Effector memory CD4-positive, alpha-beta T cell (primary cell): ENCODE measurements around the gene PTGER1.
"Not testable (repeated sequence)": the region's sequence is repeated elsewhere in the genome, so short reads cannot be mapped to it uniquely, and the experiment has no call there.

Experiments
- DNase-seq, 3 donors: peaks; one replicate each; pipeline ENCODE4 v3.0.0-alpha.2; 2020
- H3K27ac ChIP-seq: 2 replicates; pipeline ENCODE4 v1.7.0; 2013; ENCODE audit warnings: mild to moderate bottlenecking, low read length, moderate library complexity; ENCODE audit not compliant: insufficient read depth, poor library complexity, severe bottlenecking
- H3K27me3 ChIP-seq: replicated peaks from 2 replicates; pipeline ENCODE4 v1.7.0; 2013; ENCODE audit warnings: mild to moderate bottlenecking, low read length; ENCODE audit not compliant: insufficient read depth, control insufficient read depth, poor library complexity, severe bottlenecking
- H3K36me3 ChIP-seq: 2 replicates; pipeline ENCODE4 v1.7.0; 2013; ENCODE audit warnings: mild to moderate bottlenecking, low read length, moderate library complexity; ENCODE audit not compliant: control insufficient read depth, insufficient read depth
- H3K4me1 ChIP-seq: 2 replicates; pipeline ENCODE4 v1.7.0; 2013; ENCODE audit warnings: low read length, mild to moderate bottlenecking; ENCODE audit not compliant: control insufficient read depth, insufficient read depth, poor library complexity, severe bottlenecking
- H3K4me3 ChIP-seq: 2 replicates; pipeline ENCODE4 v1.7.0; 2013; ENCODE audit warnings: low read length, low read depth, mild to moderate bottlenecking; ENCODE audit not compliant: insufficient read depth, poor library complexity, severe bottlenecking
- H3K9me3 ChIP-seq: 2 replicates; pipeline ENCODE4 v1.7.0; 2013; ENCODE audit warnings: mild to moderate bottlenecking, low read length, moderate library complexity; ENCODE audit not compliant: control insufficient read depth

PTGER1 gene

DNA sequence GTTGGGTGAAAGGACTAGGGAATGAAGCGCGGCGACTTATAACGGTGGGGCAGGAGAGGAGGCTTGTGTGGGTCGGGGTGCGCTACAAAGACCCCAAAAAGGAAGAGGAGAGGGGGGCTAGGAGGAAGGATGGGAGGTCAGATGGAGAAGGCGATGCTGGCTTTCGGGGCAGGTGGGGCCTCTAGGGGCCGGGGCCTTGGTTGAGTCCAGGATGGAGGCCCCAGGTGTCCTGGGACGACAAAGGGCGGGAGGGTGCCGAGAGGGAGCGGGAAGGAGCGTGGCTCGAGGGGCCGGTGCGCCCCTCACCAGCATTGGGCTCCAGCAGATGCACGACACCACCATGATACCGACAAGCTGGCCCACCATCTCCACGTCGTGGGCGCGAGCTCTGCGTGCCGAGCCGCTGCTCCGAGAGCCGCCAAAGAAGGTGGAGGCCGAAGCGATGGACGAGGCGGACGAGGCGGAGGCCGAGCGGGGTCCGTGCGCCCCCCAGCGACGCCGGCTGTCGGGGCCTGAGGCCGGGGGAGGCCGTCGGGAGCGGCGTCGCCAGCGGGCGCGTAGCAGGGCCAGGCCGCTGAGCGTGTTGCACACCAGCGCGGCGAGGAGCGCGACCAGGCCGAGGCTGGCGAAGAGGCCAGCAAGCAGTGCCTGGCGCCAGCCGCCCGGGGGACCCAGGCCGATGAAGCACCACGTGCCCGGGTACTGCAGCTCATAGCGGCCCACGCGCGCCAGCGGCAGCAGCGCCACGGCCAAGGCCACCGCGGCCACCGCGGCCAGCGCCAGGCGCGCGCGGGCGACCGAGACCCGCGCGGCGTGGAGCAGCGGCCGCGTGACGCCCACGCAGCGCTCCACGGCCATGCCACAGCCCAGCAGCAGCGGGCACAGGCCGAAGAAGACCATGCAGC, 1.8 kb downstream of the PTGER1 start:
- Histone ChIP-seq H3K4me3 (no peak overlapping the region), H3K27ac (no peak overlapping the region), H3K27me3 (peaks cover 21% of the 10 kb centered on the region), H3K36me3 (peaks cover 25% of the 10 kb centered on the region), H3K9me3 (no peaks in the 10 kb centered on the region), H3K4me1 (peaks cover 37% of the 10 kb centered on the region)
- no peak for DNase-seq

DNA sequence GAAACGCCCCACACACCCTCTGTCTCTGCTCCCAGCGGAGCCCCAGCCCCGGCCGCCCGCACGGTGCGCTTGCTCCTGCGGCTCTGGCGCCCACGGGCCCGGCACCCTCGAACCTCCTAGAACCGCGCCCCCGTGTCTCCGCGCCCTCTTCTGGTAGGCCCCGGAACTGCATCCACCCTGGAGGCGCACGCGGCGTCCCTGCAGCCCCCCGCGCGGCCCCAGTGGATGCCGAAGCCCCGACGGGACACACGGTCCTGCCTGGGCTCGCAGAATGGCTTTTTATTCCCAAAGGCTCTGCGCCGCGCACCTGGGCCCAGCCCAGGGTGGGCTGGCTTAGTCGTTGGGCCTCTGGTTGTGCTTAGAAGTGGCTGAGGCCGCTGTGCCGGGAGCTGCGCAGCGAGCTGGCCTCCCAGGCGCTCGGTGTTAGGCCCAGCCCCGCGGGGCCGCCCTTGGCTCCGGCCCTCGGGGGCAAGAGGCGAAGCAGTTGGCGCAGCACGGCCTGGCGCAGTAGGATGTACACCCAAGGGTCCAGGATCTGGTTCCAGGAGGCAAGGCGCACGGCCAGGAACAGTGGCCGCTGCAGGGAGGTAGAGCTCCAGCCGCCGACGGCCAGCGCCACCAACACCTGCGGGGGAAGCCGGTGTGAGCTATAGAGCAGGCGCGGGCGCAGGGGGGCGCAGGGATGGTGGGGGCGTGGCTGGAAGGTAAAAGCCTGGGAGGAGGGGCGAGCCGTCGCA, 2.8 kb downstream of the PTGER1 start:
- peak; percentile 53 to 71 (median 64) for DNase-seq
- Histone ChIP-seq H3K36me3 (peaks cover 26% of the 10 kb centered on the region), H3K27me3 (peaks cover 21% of the 10 kb centered on the region), H3K4me1 (peaks cover 37% of the 10 kb centered on the region), H3K4me3 (peak overlapping the region; percentile 52), H3K9me3 (no peaks in the 10 kb centered on the region), H3K27ac (no peak overlapping the region)

DNA sequence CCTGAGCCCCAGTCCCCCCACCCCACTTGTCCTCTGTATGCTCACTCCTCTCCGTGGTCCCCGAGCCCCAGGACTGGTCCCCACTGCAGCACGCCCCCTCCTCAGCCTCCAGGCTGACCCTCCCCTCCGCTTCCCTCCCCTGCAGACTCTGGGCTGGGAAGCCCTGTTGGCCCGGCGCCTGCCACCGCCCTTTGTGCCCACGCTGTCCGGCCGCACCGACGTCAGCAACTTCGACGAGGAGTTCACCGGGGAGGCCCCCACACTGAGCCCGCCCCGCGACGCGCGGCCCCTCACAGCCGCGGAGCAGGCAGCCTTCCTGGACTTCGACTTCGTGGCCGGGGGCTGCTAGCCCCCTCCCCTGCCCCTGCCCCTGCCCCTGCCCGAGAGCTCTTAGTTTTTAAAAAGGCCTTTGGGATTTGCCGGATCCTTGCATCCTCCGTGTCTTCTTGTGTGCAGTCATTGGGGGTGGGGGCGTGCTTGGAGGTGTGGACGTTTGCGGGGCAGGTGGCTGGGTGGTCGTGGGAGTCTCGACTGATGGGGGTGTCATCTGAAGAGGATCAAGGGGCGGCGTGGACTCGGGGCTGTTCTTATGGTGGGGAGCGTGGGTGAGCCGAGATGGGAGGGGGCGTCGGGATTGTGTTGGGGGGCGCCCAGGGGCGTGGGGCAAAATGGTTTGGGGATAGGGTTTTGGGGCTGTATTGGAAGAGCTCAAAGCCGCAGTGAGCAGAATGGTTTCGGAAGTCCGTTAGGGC, 3.5 kb downstream of the PTGER1 start:
- Histone ChIP-seq H3K27me3 (peaks cover 21% of the 10 kb centered on the region), H3K4me3 (no peak overlapping the region), H3K4me1 (peaks cover 37% of the 10 kb centered on the region), H3K9me3 (no peaks in the 10 kb centered on the region), H3K36me3 (peaks cover 33% of the 10 kb centered on the region), H3K27ac (no peak overlapping the region)
- no peak for DNase-seq

DNA sequence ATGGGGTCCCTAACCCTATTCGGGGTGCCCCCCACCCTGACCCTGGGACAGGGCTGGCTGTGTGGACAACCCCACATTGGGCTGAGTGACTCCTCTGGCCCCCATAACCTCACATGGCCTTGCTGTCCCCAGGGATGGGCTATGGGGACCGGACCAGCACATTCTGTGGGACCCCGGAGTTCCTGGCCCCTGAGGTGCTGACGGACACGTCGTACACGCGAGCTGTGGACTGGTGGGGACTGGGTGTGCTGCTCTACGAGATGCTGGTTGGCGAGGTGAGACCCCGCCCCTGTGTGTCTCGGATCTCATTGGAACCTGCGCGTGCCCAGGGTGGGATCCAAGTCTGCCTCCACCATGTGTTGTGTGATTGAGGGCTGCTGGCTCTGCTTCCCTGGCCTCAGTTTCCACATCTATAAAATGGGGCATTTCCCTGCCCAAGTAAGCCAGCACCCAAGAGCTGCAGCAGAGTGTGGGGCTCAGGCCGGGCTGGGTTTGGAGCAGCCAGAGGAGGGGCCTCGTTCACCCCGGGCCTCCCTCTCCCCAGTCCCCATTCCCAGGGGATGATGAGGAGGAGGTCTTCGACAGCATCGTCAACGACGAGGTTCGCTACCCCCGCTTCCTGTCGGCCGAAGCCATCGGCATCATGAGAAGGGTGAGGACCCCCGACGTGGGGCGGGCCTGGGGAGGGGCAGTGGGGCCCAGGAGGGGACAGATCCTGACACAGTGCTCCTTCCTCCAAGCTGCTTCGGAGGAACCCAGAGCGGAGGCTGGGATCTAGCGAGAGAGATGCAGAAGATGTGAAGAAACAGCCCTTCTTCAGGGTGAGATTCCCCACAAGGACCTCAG, 4.9 kb downstream of the PTGER1 start:
- H3K27ac ChIP-seq: no peak overlapping the region
- no peak overlapping the region for H3K4me3 ChIP-seq
- H3K27me3 ChIP-seq: peaks cover 21% of the 10 kb centered on the region
- H3K36me3 ChIP-seq: peaks cover 39% of the 10 kb centered on the region
- DNase-seq: no peak
- peaks cover 27% of the 10 kb centered on the region for H3K4me1 ChIP-seq
- no peaks in the 10 kb centered on the region for H3K9me3 ChIP-seq

DNA sequence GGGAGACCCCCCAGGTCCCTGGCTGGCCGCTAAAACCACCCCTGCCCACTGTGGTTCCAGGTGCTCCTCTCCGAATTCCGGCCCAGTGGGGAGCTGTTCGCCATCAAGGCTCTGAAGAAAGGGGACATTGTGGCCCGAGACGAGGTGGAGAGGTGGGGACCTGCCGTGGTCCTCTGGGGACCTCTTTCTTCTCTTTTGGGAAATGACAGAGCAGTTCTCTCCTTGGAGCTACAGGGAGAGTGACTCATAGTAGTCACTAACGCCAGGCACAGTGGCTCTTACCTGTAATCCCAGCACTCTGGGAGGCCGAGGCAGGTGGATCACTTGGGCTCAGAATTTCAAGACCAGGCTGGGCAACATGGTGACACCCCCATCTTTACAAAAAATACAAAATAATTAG, 7.3 kb downstream of the PTGER1 start:
- Histone ChIP-seq H3K9me3 (no peaks in the 10 kb centered on the region), H3K36me3 (peaks cover 59% of the 10 kb centered on the region), H3K27ac (no peak overlapping the region), H3K27me3 (peaks cover 5% of the 10 kb centered on the region), H3K4me3 (no peak overlapping the region), H3K4me1 (peaks cover 11% of the 10 kb centered on the region)
- DNase-seq: no peak

DNA sequence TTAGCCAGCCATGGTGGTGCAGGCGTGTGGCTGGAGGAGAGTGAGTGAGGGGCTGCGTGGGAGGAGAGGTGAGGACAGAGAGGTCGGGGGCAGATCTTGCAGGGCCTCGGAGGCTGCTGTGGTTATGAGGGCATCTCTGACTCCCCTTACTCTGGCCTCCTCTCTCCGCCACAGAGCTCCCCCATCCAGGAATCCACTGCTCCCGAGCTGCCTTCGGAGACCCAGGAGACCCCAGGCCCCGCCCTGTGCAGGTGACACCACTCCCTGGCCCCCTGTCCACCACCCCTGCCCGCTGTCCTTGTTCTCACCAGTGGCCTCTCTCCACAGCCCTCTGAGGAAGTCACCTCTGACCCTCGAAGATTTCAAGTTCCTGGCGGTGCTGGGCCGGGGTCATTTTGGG, 7.8 kb downstream of the PTGER1 start:
- H3K36me3 ChIP-seq: peaks cover 63% of the 10 kb centered on the region
- no peak overlapping the region for H3K27ac ChIP-seq
- peaks cover 1% of the 10 kb centered on the region for H3K27me3 ChIP-seq
- no peak for DNase-seq
- peaks cover 7% of the 10 kb centered on the region for H3K4me1 ChIP-seq
- no peaks in the 10 kb centered on the region for H3K9me3 ChIP-seq
- no peak overlapping the region for H3K4me3 ChIP-seq

DNA sequence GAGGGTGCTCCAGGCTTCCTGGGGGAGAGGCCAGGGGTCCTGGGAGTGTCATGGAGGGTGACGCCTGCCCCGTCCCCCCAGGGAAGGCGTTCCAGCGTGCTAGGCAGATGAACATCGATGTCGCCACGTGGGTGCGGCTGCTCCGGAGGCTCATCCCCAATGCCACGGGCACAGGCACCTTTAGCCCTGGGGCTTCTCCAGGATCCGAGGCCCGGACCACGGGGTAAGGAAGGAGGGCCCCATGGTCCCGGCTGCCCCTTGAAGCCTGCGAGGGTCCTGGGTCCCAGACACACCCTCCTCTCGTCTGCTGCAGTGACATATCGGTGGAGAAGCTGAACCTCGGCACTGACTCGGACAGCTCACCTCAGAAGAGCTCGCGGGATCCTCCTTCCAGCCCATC, 11.4 kb downstream of the PTGER1 start:
- peaks cover 69% of the 10 kb centered on the region for H3K36me3 ChIP-seq

DNA sequence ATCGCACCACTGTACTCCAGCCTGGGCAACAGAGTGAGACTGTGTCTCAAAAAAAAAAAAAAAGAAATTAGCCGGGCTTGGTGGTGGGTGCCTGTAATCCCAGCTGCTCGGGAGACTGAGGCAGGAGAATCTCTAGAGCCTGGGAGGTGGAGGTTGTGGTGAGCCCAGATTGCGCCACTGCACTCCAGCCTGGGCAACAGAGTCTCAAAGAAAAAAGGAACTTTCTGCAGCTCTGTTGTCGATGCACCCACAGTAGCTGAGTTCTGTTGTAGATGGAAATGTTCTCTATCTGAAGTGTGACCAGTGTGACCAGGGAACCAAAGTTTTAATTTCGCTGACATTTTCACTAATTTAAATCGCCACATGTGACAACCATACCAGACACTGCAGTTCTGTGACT, 12.8 kb downstream of the PTGER1 start:
- H3K27ac ChIP-seq, H3K27me3 ChIP-seq, H3K9me3 ChIP-seq, H3K4me3 ChIP-seq, DNase-seq, H3K4me1 ChIP-seq: not testable (repeated sequence)
- peaks cover 73% of the 10 kb centered on the region for H3K36me3 ChIP-seq

More for the DNA sequence above, 11.4 kb downstream of the PTGER1 start:
- no peak overlapping the region for H3K27ac ChIP-seq
- no peak overlapping the region for H3K4me3 ChIP-seq
- no peak for DNase-seq
- H3K4me1 ChIP-seq: no peaks in the 10 kb centered on the region
- H3K9me3 ChIP-seq: no peaks in the 10 kb centered on the region
- no peaks in the 10 kb centered on the region for H3K27me3 ChIP-seq

DNA sequence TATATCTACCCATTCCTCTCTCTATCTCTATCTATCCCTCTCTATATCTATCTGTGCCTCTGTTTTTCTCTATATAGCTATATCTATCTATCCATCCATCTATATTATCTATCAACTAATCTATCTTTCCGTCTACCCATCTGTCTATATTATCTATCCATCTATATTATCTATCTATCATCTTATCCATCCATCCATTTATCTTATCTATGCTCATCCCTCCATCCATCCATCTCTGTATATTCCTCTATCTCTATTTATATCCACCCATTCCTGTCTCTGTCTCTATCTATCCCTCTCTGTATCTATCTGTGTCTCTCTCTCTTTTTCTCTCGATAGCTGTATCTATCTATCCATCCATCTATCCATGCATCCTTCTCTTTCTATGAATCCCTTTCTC, 14.2 kb downstream of the PTGER1 start:
- no peaks in the 10 kb centered on the region for H3K9me3 ChIP-seq
- no peak overlapping the region for H3K4me3 ChIP-seq
- H3K4me1 ChIP-seq: no peaks in the 10 kb centered on the region
- H3K27me3 ChIP-seq: no peaks in the 10 kb centered on the region
- no peak for DNase-seq
- no peak overlapping the region for H3K27ac ChIP-seq
- peaks cover 62% of the 10 kb centered on the region for H3K36me3 ChIP-seq
